K562 (cell line): ENCODE results near the gene SLC15A3. TPM values are rescaled to one million over a fixed set of nuclear protein-coding genes. Genes with fewer than 3 reads are reported as not detected.

Experiments used
- ATAC-seq: fragments of 200-7000 bp; cut with Tn5 transposase; 3 replicates; pipeline ENCODE4 v1.9.1; 2020; ENCODE audit warnings: moderate library complexity
- BruUV-seq: library from RNA; stranded (reverse); fragments of 400-500 nt; replicated peaks from 2 replicates; lab custom pipeline; 2021; lab: Mats Ljungman, UMichigan
- CTCF ChIA-PET: fragments of 300-600 bp; formaldehyde crosslinking; extraction: SDS; loops from one replicate; lab custom pipeline; 2021; ENCODE audit warnings: low intra/inter-chr PET ratio; lab: Yijun Ruan, JAX
- POLR2A ChIA-PET: fragments of 300-600, 350-650 bp; sonication (Branson Sonifier 250); formaldehyde crosslinking; extraction: SDS; loops from one replicate; lab custom pipeline; 2021; ENCODE audit warnings: antibody characterized with exemption, inconsistent platforms; lab: Yijun Ruan, JAX
- DNase-seq, 4 experiments: peaks; one replicate each; pipeline versions ENCODE4 v3.0.0 to v3.0.0-alpha.2; 2011 to 2018; ENCODE audit warnings: low spot score in 3 of 4, mixed read lengths in 3 of 4; ENCODE audit errors: extremely low read depth in 1 of 4
- FAIRE-seq: peaks from 2 replicates; lab custom pipeline; 2011; peaks lifted over from hg19 to GRCh38; lab: Jason Lieb, UNC
- H2AFZ ChIP-seq: 2 replicates; pipeline ENCODE4 v1.6.0; 2011; ENCODE audit warnings: low read depth, low read length, control low read depth, inconsistent platforms
- H3K27ac ChIP-seq: fragments of 200-600 bp; 3 replicates; pipeline ENCODE4 v1.8.0; 2011; ENCODE audit warnings: low read depth, mild to moderate bottlenecking, control low read depth, inconsistent platforms, low read length, moderate library complexity, mixed read lengths; ENCODE audit errors: extremely low read depth
- H3K27me3 ChIP-seq, 2 experiments: fragments of 300-600 bp in 1 of 2; 2 replicates in 1 of 2; 3 replicates in 1 of 2; pipeline versions ENCODE4 v1.6.0 to v1.8.0; 2011; ENCODE audit warnings: inconsistent platforms in 2 of 2, low read length in 2 of 2, mild to moderate bottlenecking in 1 of 2, mixed read lengths in 1 of 2, moderate library complexity in 1 of 2; ENCODE audit not compliant: control insufficient read depth in 2 of 2, insufficient read depth in 2 of 2
- H3K36me3 ChIP-seq: fragments of 300-600 bp; 3 replicates; pipeline ENCODE4 v1.8.0; 2011; ENCODE audit warnings: mild to moderate bottlenecking, low read length, inconsistent platforms; ENCODE audit not compliant: control insufficient read depth, insufficient read depth
- H3K4me1 ChIP-seq, 2 experiments: fragments of 200-600 bp in 1 of 2; replicated peaks in 1 of 2; 2 replicates in 1 of 2; 3 replicates in 1 of 2; pipeline versions ENCODE4 v1.5.1 to v1.8.0; 2011; ENCODE audit warnings: inconsistent platforms in 2 of 2, low read length in 2 of 2, mild to moderate bottlenecking in 1 of 2, mixed read lengths in 1 of 2, moderate library complexity in 1 of 2; ENCODE audit not compliant: control insufficient read depth in 2 of 2, insufficient read depth in 2 of 2
- H3K4me2 ChIP-seq: 2 replicates; pipeline ENCODE4 v1.6.1; 2011; ENCODE audit warnings: low read length, control low read depth, inconsistent platforms, mixed read lengths; ENCODE audit not compliant: insufficient read depth
- H3K4me3 ChIP-seq: fragments of 200-600 bp; sonication (generic), shearing (Covaris generic); 2 replicates; pipeline ENCODE4 v1.5.1; 2016; ENCODE audit warnings: control low read depth, inconsistent platforms
- H3K79me2 ChIP-seq: fragments of 200-600 bp; 3 replicates; pipeline ENCODE4 v1.8.0; 2011; ENCODE audit warnings: low read length, inconsistent platforms; ENCODE audit not compliant: control insufficient read depth, insufficient read depth
- H3K9ac ChIP-seq, 2 experiments: 2 replicates each; pipeline versions ENCODE4 v1.6.0 to v1.6.1; 2011; ENCODE audit warnings: low read depth in 2 of 2, low read length in 2 of 2, control low read depth in 1 of 2, inconsistent platforms in 1 of 2, mild to moderate bottlenecking in 1 of 2, mixed read lengths in 1 of 2; ENCODE audit not compliant: insufficient read depth in 1 of 2
- H3K9me1 ChIP-seq: one replicate; pipeline ENCODE4 v1.6.0; 2011; ENCODE audit warnings: inconsistent platforms, mild to moderate bottlenecking, low read length, moderate library complexity; ENCODE audit not compliant: control insufficient read depth, insufficient read depth
- H3K9me3 ChIP-seq: replicated peaks from 2 replicates; pipeline ENCODE4 v1.5.1; 2011; ENCODE audit warnings: low read depth, low read length, inconsistent platforms; ENCODE audit not compliant: control insufficient read depth, insufficient read depth
- H4K20me1 ChIP-seq: replicated peaks from 2 replicates; pipeline ENCODE4 v1.6.1; 2011; ENCODE audit warnings: low read length, inconsistent platforms, mixed read lengths; ENCODE audit not compliant: control insufficient read depth, insufficient read depth
- SREBF1 ChIP-seq: fragments of 150-350 bp; IDR thresholded peaks from 2 replicates; pipeline ENCODE4 v1.6.1; 2014; ENCODE audit warnings: antibody characterized with exemption, low read depth, low read length, borderline replicate concordance
- ZNF184 ChIP-seq: sonication (generic); formaldehyde crosslinking; IDR thresholded peaks from 2 replicates; pipeline ENCODE4 v1.5.0; 2020; ENCODE audit warnings: missing genetic modification reagents
- WGBS: fragments of 100-300 bp; shearing (Covaris generic); methylation state at CpG from one replicate; pipeline ENCODE4 v1.1.6; 2016; ENCODE audit warnings: low coverage, mixed read lengths; ENCODE audit not compliant: insufficient coverage; ENCODE audit errors: missing lambda C conversion rate; 5-methylcytosine and 5-hydroxymethylcytosine counted together
- in situ Hi-C: fragments of 300-500 bp; cut with MboI; formaldehyde crosslinking; loops from 4 replicates; pipeline ENCODE4 v1.15.0; 2018; ENCODE audit warnings: inconsistent platforms, mixed read lengths
- intact Hi-C: fragments of 100-400 bp; cut with micrococcal nuclease; formaldehyde crosslinking; loops from 2 replicates; pipeline ENCODE4 v1.14.2; 2022
- polyA plus RNA-seq, 8 experiments: library from polyadenylated mRNA; depleted of rRNA in 4 of 8; stranded (reverse) in 5 of 8; unstranded in 3 of 8; fragments of >200 nt; fragmentation: Nextera tagmentation in 2 of 8; fragmentation: Illumina TruSeq in 1 of 8; extraction: Ambion mirVana in 2 of 8; extraction: Trizol in 1 of 8; gene quantifications; 2 replicates each; pipeline versions ENCODE4 v1.2.1 to v1.2.3, GENCODE V29; 2011 to 2014; ENCODE audit warnings: inconsistent platforms in 1 of 8, missing spikeins in 1 of 8
- total RNA-seq, 7 experiments: library from RNA; depleted of rRNA in 6 of 7; stranded (reverse); fragments of >200 nt in 6 of 7; fragmentation: Illumina TruSeq in 2 of 7; extraction: Trizol in 2 of 7; gene quantifications; 2 replicates each; pipeline versions ENCODE4 v1.2.1 to v1.2.3, GENCODE V29; 2011 to 2021; ENCODE audit warnings: low replicate concordance in 1 of 7
- TF ChIP-seq, protein P1 (sequence below): fragments of 450-650 bp; IDR thresholded peaks from 2 replicates; pipeline ENCODE4 v1.6.1; 2016

The SLC15A3 gene
- total and polyA plus RNA-seq, 9 of the 15 experiments (the other 6 are each of a cell fraction or from before 2014, with no cell fraction given), result 0.07 to 0.27 TPM; not detected in 7

DNA sequence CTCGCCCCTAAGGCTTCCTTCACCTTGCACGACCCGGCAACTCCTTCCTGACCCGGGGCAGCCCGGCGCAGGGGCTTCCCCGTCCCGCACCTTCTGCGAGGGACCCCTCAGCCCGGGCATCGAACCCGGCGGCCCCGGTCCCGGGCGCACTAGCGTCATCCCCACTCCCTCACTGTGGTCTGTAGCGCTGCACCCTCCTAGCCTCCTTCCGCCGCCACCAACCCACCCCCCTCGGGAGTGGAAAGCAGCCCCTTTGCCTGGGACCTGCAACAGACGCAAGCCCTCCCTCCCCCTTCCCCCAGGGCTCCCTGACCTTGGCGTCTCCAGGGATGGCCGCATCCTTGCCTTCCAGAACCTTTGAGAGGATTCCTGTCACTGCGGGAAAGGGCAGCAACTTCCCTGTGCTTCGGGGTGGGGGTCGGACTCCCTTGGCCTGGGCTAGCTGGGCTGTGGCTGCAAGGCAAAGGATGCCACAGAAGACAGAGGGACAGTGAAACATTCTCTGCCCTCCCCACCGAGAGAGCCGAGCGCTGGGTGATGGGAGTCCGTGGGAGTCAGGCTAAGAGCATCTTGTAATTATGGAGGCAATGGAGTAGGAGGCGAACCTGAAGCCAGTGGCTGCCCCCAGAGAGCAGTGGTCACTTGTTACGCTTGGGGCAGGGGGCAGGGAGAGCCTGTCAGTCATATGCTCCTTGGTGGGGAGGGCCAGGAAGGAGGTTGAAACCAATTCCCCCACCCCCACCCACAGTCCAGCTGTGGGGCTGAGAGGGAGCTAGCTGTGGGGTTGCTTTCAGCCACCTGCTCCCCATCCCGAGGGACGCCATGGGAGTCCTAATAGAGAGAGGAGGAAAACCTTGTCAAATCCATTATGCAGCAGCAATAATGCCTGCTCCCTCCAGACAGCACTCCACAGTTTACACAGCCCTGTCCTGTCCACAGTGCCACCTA is 26.8 kb downstream of the SLC15A3 start:
- Histone ChIP-seq H3K9me1 (no peaks in the 10 kb centered on the region), H3K9ac (peak overlapping the region in 1 of 2 experiments; percentile 62; a peak in 2 of 4 replicates), H4K20me1 (0 out of 2 replicates have a peak, but pooled peaks cover 6% of the 10 kb centered on the region), H3K4me2 (no peak overlapping the region), H3K36me3 (peaks cover 30% of the 10 kb centered on the region)
- TF ChIP-seq ZNF184 (CRISPR knock-in tag) (no peak), SREBF1 (no peak)
- TF ChIP-seq, protein P1, sequence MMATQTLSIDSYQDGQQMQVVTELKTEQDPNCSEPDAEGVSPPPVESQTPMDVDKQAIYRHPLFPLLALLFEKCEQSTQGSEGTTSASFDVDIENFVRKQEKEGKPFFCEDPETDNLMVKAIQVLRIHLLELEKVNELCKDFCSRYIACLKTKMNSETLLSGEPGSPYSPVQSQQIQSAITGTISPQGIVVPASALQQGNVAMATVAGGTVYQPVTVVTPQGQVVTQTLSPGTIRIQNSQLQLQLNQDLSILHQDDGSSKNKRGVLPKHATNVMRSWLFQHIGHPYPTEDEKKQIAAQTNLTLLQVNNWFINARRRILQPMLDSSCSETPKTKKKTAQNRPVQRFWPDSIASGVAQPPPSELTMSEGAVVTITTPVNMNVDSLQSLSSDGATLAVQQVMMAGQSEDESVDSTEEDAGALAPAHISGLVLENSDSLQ, result peak; percentile 55
- TF ChIP-seq, all 486 proteins: peak for 1
- ChIA-PET CTCF (no interaction called here), POLR2A (no interaction called here)
- DNase-seq, result no peak
- peaks cover 43 to 57% of the 10 kb centered on the region in 2 experiments for H3K27me3 ChIP-seq
- ATAC-seq, result no peak
- H3K9me3 ChIP-seq, result no peaks in the 10 kb centered on the region
- intact Hi-C loops, result no loop called here
- 7% methylated on average over 33 of the region's 35 CpGs for WGBS
- H3K27ac ChIP-seq, result no peak overlapping the region
- H3K4me1 ChIP-seq, result peaks cover 0 to 22% of the 10 kb centered on the region in 2 experiments; a peak in 3 of 5 replicates
- H2AFZ ChIP-seq, result no peak overlapping the region
- no TSS peak for BruUV-seq
- H3K4me3 ChIP-seq, result no peak overlapping the region
- H3K79me2 ChIP-seq, result no peaks in the 10 kb centered on the region
- FAIRE-seq, result no peak
- in situ Hi-C loops, result no loop called here
